GM12875 (cell line): Measurements from ENCODE around the gene RAVER1.

ENCODE experiments used
- H3K4me3 ChIP-seq: one replicate; pipeline ENCODE4 v1.5.1; 2011; ENCODE audit warnings: low read depth, low read length, control low read depth
- CTCF ChIP-seq: IDR thresholded peaks from 2 replicates; pipeline ENCODE4 v1.5.1; 2011; ENCODE audit warnings: low read depth, mild to moderate bottlenecking, control low read depth, inconsistent platforms, low read length, moderate library complexity, borderline replicate concordance; ENCODE audit not compliant: insufficient read depth

RAVER1 gene

DNA sequence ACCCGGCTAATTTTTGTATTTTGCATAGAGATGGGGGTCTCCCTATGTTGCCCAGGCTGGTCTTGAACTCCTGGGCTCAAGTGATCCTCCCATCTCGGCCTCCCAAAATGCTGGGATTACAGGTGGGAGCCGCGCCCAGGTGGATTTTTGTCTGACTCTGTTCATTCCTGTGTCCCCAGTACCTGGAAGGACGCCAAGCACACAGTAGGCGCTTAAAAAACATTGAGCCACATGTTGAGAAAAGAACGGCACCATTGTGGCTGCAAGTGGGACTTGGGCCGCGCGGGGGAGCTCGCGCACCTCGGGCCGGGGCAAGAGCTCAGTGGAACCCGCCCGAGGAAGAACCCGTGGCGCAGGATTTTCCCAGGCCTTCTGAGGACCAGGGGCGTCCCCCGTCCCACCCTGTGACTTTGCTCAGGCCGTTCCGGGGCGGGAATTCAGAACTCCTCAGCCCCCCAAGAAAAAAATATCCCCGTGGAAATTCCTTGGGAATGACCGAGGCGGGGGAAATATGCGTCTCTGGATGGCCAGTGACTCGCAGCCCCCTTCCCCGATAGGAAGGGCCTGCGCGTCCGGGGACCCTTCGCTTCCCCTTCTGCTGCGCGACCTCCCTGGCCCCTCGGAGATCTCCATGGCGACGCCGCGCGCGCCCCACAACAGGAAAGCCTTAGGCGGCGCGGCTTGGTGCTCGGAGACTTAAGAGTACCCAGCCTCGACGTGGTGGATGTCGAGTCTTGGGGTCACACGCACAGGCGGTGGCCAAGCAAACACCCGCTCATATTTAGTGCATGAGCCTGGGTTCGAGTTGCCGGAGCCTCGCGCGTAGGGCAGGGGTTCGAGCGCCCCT, 63.8 kb downstream of the RAVER1 start:
- H3K4me3 ChIP-seq, result peak overlapping the region; percentile 81
- TF ChIP-seq CTCF, result peak; percentile 94

DNA sequence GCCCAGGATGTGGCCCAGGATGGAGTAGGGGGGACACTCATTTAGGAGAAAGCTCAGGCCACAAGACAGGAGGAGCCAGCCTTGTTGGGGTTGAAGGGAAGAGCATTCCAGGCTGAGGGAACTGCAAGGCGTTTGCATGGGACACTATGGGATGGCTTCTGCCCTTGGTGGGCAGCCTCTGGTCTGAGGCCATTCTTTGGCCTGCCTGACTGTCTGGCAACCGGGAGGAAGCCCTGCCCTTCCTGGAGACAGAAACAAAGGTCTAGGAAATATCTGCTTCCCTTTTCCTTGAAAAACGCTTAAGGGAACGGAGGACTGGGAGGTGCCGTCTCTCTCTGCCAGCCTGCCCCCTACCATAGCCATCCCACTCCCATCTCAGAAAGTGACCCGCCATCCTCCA, 65.3 kb downstream of the RAVER1 start:
- TF ChIP-seq CTCF, result no peak

DNA sequence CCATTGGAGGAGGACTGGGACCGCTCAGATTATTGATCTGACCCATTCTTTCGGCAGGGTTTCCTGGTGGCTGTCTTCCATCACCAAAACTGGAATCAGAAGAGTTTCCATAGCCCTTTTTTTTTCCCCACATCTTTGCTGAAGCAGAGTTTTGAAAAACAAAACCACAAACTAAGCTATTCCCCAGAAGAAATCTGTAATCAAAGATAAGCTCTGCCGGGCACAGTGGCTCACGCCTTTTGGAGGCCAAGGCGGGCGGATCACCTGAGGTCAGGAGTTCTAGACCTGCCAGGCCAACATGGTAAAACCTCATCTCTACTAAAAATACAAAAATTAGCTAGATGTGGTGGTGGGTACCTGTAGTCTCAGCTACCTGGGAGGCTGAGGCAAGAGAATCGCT, 66.6 kb downstream of the RAVER1 start:
- H3K4me3 ChIP-seq, result no peak overlapping the region
- TF ChIP-seq CTCF, result no peak

More for the DNA sequence above, 65.3 kb downstream of the RAVER1 start:
- H3K4me3 ChIP-seq, result no peak overlapping the region
